ENCODE measurements around the gene KIF3C.

- TF ChIP-seq TAF1 (IDR thresholded peaks at IDR 0.05; ENCODE audit: borderline replicate concordance, insufficient read depth, low read length) (no peak), REST (IDR thresholded peaks at IDR 0.05; ENCODE audit: insufficient read depth in 1 of 2, low read depth in 2 of 2, low read length in 2 of 2) (no peak), POLR2AphosphoS5 (IDR thresholded peaks at IDR 0.05; ENCODE audit: low read depth, low read length) (no peak)
Observed at GRCh38 chr2:25926984-25927756, 55.1 kb downstream of the KIF3C start.

Measured in PFSK-1 (cell line).